Body of pancreas (tissue), 4 donors: ENCODE results near the gene PLA2G12A.

Source experiments
- CTCF ChIP-seq, 7 experiments: fragments of 450-650 bp in 4 of 7; fragments of 200-600 bp in 3 of 7; sonication (generic) in 3 of 7; IDR thresholded peaks; one replicate each; pipeline ENCODE4 v1.5.1; 2016 to 2019; ENCODE audit warnings: antibody characterized with exemption in 7 of 7
- POLR2A ChIP-seq, 3 donors: fragments of 450-650 bp; IDR thresholded peaks; one replicate each; pipeline ENCODE4 v1.6.1; 2016; ENCODE audit warnings: antibody characterized with exemption in 3 of 3, mild to moderate bottlenecking in 2 of 3

GRCh38 chr4:109665783-109666485, 63.9 kb downstream of the PLA2G12A start:
- TF ChIP-seq CTCF (IDR thresholded peaks at IDR 0.05) (no peak), POLR2A (IDR thresholded peaks at IDR 0.05) (no peak)
